T-cell (primary cell): ENCODE data around the gene ACAP2. TPM values are rescaled to one million over a fixed set of nuclear protein-coding genes. Genes with fewer than 3 reads are reported as not detected.
"Not testable (repeated sequence)": the region's sequence is repeated elsewhere in the genome, so short reads cannot be mapped to it uniquely, and the experiment has no call there.

ENCODE experiments used
- ATAC-seq, 4 experiments: fragments of 200-7000 bp in 3 of 4; fragments of 150-1000 bp in 1 of 4; cut with Tn5 transposase; replicated peaks in 1 of 4; 1 replicate in 3 of 4; 2 replicates in 1 of 4; pipeline ENCODE4 v1.10.0; 2021; ENCODE audit warnings: moderate library complexity in 3 of 4, mild to moderate bottlenecking in 2 of 4, moderate number of reproducible peaks in 1 of 4
- CTCF ChIA-PET, 2 donors: fragments of 300-600 bp; sonication (Branson Sonifier 250); formaldehyde crosslinking; loops; one replicate each; lab custom pipeline; 2022; ENCODE audit warnings: antibody characterized with exemption in 2 of 2; lab: Charles Lee
- POLR2A ChIA-PET, 2 donors: fragments of 300-600 bp; sonication (Branson Sonifier 250); formaldehyde crosslinking; loops; one replicate each; lab custom pipeline; 2022; ENCODE audit warnings: antibody characterized with exemption in 2 of 2; lab: Charles Lee
- DNase-seq, 35 experiments: peaks; one replicate each; pipeline versions ENCODE4 v3.0.0 to v3.0.0-alpha.2; 2013 to 2023
- H3K27ac ChIP-seq: one replicate; pipeline ENCODE4 v1.5.1; 2013; ENCODE audit warnings: low read length
- H3K27me3 ChIP-seq, 2 experiments: replicated peaks in 1 of 2; 1 replicate in 1 of 2; 2 replicates in 1 of 2; pipeline versions ENCODE4 v1.6.1 to v1.7.0; 2013; ENCODE audit warnings: low read length in 1 of 2, mixed read lengths in 1 of 2; ENCODE audit not compliant: control insufficient read depth in 2 of 2, insufficient read depth in 2 of 2; ENCODE audit errors: extremely low read depth in 1 of 2
- H3K36me3 ChIP-seq, 2 donors: 1 replicate in 1 of 2; 2 replicates in 1 of 2; pipeline versions ENCODE4 v1.6.1 to v1.7.0; 2013; ENCODE audit warnings: low read length in 1 of 2; ENCODE audit not compliant: control insufficient read depth in 2 of 2, insufficient read depth in 1 of 2; ENCODE audit errors: extremely low read depth in 1 of 2
- H3K4me1 ChIP-seq, 2 experiments: 1 replicate in 1 of 2; 2 replicates in 1 of 2; pipeline versions ENCODE4 v1.6.1 to v1.7.0; 2013; ENCODE audit warnings: low read length in 2 of 2, mixed read lengths in 1 of 2; ENCODE audit not compliant: insufficient read depth in 2 of 2, control insufficient read depth in 1 of 2; ENCODE audit errors: extremely low read depth in 1 of 2
- H3K4me3 ChIP-seq, 2 donors: 1 replicate in 1 of 2; 2 replicates in 1 of 2; pipeline versions ENCODE4 v1.5.1 to v1.7.0; 2013; ENCODE audit warnings: mild to moderate bottlenecking in 2 of 2, low read length in 1 of 2, moderate library complexity in 1 of 2; ENCODE audit not compliant: control insufficient read depth in 1 of 2; ENCODE audit errors: extremely low read depth in 1 of 2
- H3K9me3 ChIP-seq: 2 replicates; pipeline ENCODE4 v1.7.0; 2013
- H3K27ac Mint-ChIP-seq, 2 donors: one replicate each; pipeline ENCODE4 v1.8.0; 2020 to 2021; ENCODE audit warnings: mild to moderate bottlenecking in 2 of 2, mixed read lengths in 2 of 2
- H3K27me3 Mint-ChIP-seq, 2 donors: one replicate each; pipeline ENCODE4 v1.8.0; 2021 to 2022; ENCODE audit warnings: mixed read lengths in 2 of 2
- H3K36me3 Mint-ChIP-seq: one replicate; pipeline ENCODE4 v1.8.0; 2021; ENCODE audit warnings: mixed read lengths
- H3K4me1 Mint-ChIP-seq, 3 donors: one replicate each; pipeline ENCODE4 v1.8.0; 2020 to 2022; ENCODE audit warnings: mixed read lengths in 3 of 3, mild to moderate bottlenecking in 1 of 3
- H3K4me3 Mint-ChIP-seq, 3 donors: one replicate each; pipeline ENCODE4 v1.8.0; 2020 to 2022; ENCODE audit warnings: mild to moderate bottlenecking in 3 of 3, mixed read lengths in 3 of 3, moderate library complexity in 3 of 3
- H3K9me3 Mint-ChIP-seq, 3 donors: one replicate each; pipeline ENCODE4 v1.8.0; 2020 to 2022; ENCODE audit warnings: mixed read lengths in 3 of 3
- WGBS: methylation state at CpG from one replicate; pipeline ENCODE4 v1.1.5; 2013; ENCODE audit warnings: missing lambda C conversion rate; ENCODE audit not compliant: insufficient coverage; 5-methylcytosine and 5-hydroxymethylcytosine counted together
- total RNA-seq, 35 experiments: library from RNA in 6 of 35; stranded (reverse) in 6 of 35; fragments of 120-200 nt in 1 of 35; gene quantifications; one replicate each; pipeline versions ENCODE4 v1.2.1 to v1.2.4 and lab custom pipeline; 2013 to 2026

ACAP2 gene
- total RNA-seq, 5 donors from 2014 or later (not counting 1 experiment from before 2014, with no cell fraction given) = 63.6 to 90.7 (median 72.5) TPM

GRCh38 chr3:195230244-195230643, 212.6 kb downstream of the ACAP2 start:
- no peaks in the 10 kb centered on the region for H3K36me3 ChIP-seq
- no peak overlapping the region for H3K27ac ChIP-seq
- H3K4me1 ChIP-seq = peaks cover 0 to 8% of the 10 kb centered on the region in 2 experiments
- Mint-ChIP-seq H3K4me1 (peaks cover 15 to 19% (median 16%) of the 10 kb centered on the region in 3 donors), H3K27me3 (no peaks in the 10 kb centered on the region), H3K9me3 (peaks cover 0 to 13% (median 8%) of the 10 kb centered on the region in 3 donors), H3K36me3 (peaks cover 13% of the 10 kb centered on the region), H3K4me3 (no peak overlapping the region), H3K27ac (no peak overlapping the region)
- WGBS = 100% methylated on average over 1 of the region's 1 CpG
- DNase-seq (no peak), ATAC-seq (no peak)
- no peaks in the 10 kb centered on the region for H3K9me3 ChIP-seq
- H3K27me3 ChIP-seq = no peaks in the 10 kb centered on the region
- no peak overlapping the region for H3K4me3 ChIP-seq
- ChIA-PET POLR2A (no interaction called here), CTCF (no interaction called here)

GRCh38 chr3:195228886-195229285, 213.9 kb downstream of the ACAP2 start:
- H3K9me3 ChIP-seq, H3K36me3 ChIP-seq, POLR2A ChIA-PET, H3K4me1 ChIP-seq, H3K27ac Mint-ChIP-seq, H3K4me3 ChIP-seq, H3K27me3 Mint-ChIP-seq, H3K27me3 ChIP-seq, H3K27ac ChIP-seq, H3K4me3 Mint-ChIP-seq, ATAC-seq: not testable (repeated sequence)
- CTCF ChIA-PET = interaction anchor here in 1 of 2 donors (0.7 kb wide), 1 partner anchor 122 kb away, joined by 3 read pairs; no protein-coding TSS in a partner anchor
- peaks cover 13% of the 10 kb centered on the region for H3K36me3 Mint-ChIP-seq
- WGBS = 100% methylated on average over 2 of the region's 5 CpGs
- peak in 1 of 35 experiments; percentile 1 for DNase-seq
- peaks cover 15 to 19% (median 16%) of the 10 kb centered on the region in 3 donors for H3K4me1 Mint-ChIP-seq
- peaks cover 0 to 13% (median 8%) of the 10 kb centered on the region in 3 donors for H3K9me3 Mint-ChIP-seq

- DNase-seq (peak in 2 of 35 experiments; percentile 4 to 6), ATAC-seq (no peak)
- H3K27me3 Mint-ChIP-seq = no peaks in the 10 kb centered on the region
- Histone ChIP-seq H3K4me1 (peaks cover 0 to 8% of the 10 kb centered on the region in 2 experiments), H3K36me3 (peaks cover 0 to 3% of the 10 kb centered on the region in 2 donors), H3K27me3 (no peaks in the 10 kb centered on the region), H3K4me3 (no peak overlapping the region), H3K27ac (no peak overlapping the region), H3K9me3 (no peaks in the 10 kb centered on the region)
- ChIA-PET CTCF (no interaction called here), POLR2A (no interaction called here)
- H3K4me3 Mint-ChIP-seq = no peak overlapping the region
- H3K36me3 Mint-ChIP-seq = peaks cover 16% of the 10 kb centered on the region
- H3K27ac Mint-ChIP-seq = no peak overlapping the region
- H3K9me3 Mint-ChIP-seq = peaks cover 0 to 8% (median 6%) of the 10 kb centered on the region in 3 donors
- 100% methylated on average over 5 of the region's 6 CpGs for WGBS
- peaks cover 15 to 19% (median 16%) of the 10 kb centered on the region in 3 donors for H3K4me1 Mint-ChIP-seq
Measured at GRCh38 chr3:195227871-195228270, 214.9 kb downstream of the ACAP2 start.

- 43% methylated on average over 6 of the region's 9 CpGs for WGBS
- ChIA-PET CTCF (no interaction called here), POLR2A (no interaction called here)
- no peaks in the 10 kb centered on the region for H3K9me3 ChIP-seq
- H3K27me3 ChIP-seq = no peaks in the 10 kb centered on the region
- DNase-seq (peak in 3 of 35 experiments; percentile 8 to 17 (median 8)), ATAC-seq (peak in 3 of 4 experiments; percentile 30 to 42 (median 31))
- H3K4me3 Mint-ChIP-seq = no peak overlapping the region
- H3K4me3 ChIP-seq = no peak overlapping the region
- H3K27ac ChIP-seq = no peak overlapping the region
- peaks cover 0 to 8% of the 10 kb centered on the region in 2 experiments for H3K4me1 ChIP-seq
- H3K4me1 Mint-ChIP-seq = peaks cover 15 to 19% (median 16%) of the 10 kb centered on the region in 3 donors
- peaks cover 0 to 3% (median 0%) of the 10 kb centered on the region in 3 donors for H3K9me3 Mint-ChIP-seq
- peaks cover 22% of the 10 kb centered on the region for H3K36me3 Mint-ChIP-seq
- peak overlapping the region in 1 of 2 donors; percentile 18 for H3K27ac Mint-ChIP-seq
- no peaks in the 10 kb centered on the region for H3K27me3 Mint-ChIP-seq
- peaks cover 0 to 3% of the 10 kb centered on the region in 2 donors for H3K36me3 ChIP-seq
Measured at GRCh38 chr3:195226900-195227447, 215.8 kb downstream of the ACAP2 start.

- Histone ChIP-seq H3K27me3 (no peaks in the 10 kb centered on the region), H3K4me1 (peaks cover 0 to 8% of the 10 kb centered on the region in 2 experiments), H3K4me3 (no peak overlapping the region), H3K27ac (no peak overlapping the region), H3K36me3 (peaks cover 0 to 3% of the 10 kb centered on the region in 2 donors), H3K9me3 (no peaks in the 10 kb centered on the region)
- 90% methylated on average over 3 of the region's 7 CpGs for WGBS
- peaks cover 22% of the 10 kb centered on the region for H3K36me3 Mint-ChIP-seq
- H3K4me1 Mint-ChIP-seq = peaks cover 15 to 19% (median 16%) of the 10 kb centered on the region in 3 donors
- H3K27ac Mint-ChIP-seq = peak overlapping the region; percentile 18 to 37
- ATAC-seq (no peak), DNase-seq (no peak)
- no peaks in the 10 kb centered on the region for H3K27me3 Mint-ChIP-seq
- H3K4me3 Mint-ChIP-seq = peak overlapping the region in 1 of 3 donors; percentile 13
- CTCF ChIA-PET = no interaction called here
- POLR2A ChIA-PET = no interaction called here
- no peaks in the 10 kb centered on the region for H3K9me3 Mint-ChIP-seq
Measured at GRCh38 chr3:195226445-195226844, 216.4 kb downstream of the ACAP2 start.

GRCh38 chr3:195224980-195225580, 217.7 kb downstream of the ACAP2 start:
- no peaks in the 10 kb centered on the region for H3K27me3 Mint-ChIP-seq
- peaks cover 15 to 20% (median 16%) of the 10 kb centered on the region in 3 donors for H3K4me1 Mint-ChIP-seq
- Histone ChIP-seq H3K4me3 (no peak overlapping the region), H3K4me1 (peaks cover 0 to 8% of the 10 kb centered on the region in 2 experiments), H3K27me3 (no peaks in the 10 kb centered on the region), H3K27ac (no peak overlapping the region), H3K36me3 (peaks cover 0 to 3% of the 10 kb centered on the region in 2 donors), H3K9me3 (no peaks in the 10 kb centered on the region)
- peaks cover 32% of the 10 kb centered on the region for H3K36me3 Mint-ChIP-seq
- no peak overlapping the region for H3K4me3 Mint-ChIP-seq
- ChIA-PET CTCF (interaction anchor here in 1 of 2 donors (0.6 kb wide), 1 partner anchor 421 kb away, joined by 3 read pairs; no protein-coding TSS in a partner anchor), POLR2A (no interaction called here)
- 94% methylated on average over 2 of the region's 3 CpGs for WGBS
- H3K9me3 Mint-ChIP-seq = no peaks in the 10 kb centered on the region
- no peak overlapping the region for H3K27ac Mint-ChIP-seq
- ATAC-seq (no peak), DNase-seq (peak in 1 of 35 experiments; percentile 2)
